Stimulated activated CD4-positive, alpha-beta T cell treated with anti-CD3 and anti-CD28 coated beads, Interleukin-4, amount 100 ng/mL, for 4 hours (primary cell): ENCODE data around the gene IFT57.
"Not testable (repeated sequence)": the region's sequence is repeated elsewhere in the genome, so short reads cannot be mapped to it uniquely, and the experiment has no call there.

ENCODE experiments used
- DNase-seq, 2 experiments: peaks; one replicate each; pipeline ENCODE4 v3.0.0-alpha.2; 2020

Gene IFT57, protein sequence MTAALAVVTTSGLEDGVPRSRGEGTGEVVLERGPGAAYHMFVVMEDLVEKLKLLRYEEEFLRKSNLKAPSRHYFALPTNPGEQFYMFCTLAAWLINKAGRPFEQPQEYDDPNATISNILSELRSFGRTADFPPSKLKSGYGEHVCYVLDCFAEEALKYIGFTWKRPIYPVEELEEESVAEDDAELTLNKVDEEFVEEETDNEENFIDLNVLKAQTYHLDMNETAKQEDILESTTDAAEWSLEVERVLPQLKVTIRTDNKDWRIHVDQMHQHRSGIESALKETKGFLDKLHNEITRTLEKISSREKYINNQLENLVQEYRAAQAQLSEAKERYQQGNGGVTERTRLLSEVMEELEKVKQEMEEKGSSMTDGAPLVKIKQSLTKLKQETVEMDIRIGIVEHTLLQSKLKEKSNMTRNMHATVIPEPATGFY

DNA sequence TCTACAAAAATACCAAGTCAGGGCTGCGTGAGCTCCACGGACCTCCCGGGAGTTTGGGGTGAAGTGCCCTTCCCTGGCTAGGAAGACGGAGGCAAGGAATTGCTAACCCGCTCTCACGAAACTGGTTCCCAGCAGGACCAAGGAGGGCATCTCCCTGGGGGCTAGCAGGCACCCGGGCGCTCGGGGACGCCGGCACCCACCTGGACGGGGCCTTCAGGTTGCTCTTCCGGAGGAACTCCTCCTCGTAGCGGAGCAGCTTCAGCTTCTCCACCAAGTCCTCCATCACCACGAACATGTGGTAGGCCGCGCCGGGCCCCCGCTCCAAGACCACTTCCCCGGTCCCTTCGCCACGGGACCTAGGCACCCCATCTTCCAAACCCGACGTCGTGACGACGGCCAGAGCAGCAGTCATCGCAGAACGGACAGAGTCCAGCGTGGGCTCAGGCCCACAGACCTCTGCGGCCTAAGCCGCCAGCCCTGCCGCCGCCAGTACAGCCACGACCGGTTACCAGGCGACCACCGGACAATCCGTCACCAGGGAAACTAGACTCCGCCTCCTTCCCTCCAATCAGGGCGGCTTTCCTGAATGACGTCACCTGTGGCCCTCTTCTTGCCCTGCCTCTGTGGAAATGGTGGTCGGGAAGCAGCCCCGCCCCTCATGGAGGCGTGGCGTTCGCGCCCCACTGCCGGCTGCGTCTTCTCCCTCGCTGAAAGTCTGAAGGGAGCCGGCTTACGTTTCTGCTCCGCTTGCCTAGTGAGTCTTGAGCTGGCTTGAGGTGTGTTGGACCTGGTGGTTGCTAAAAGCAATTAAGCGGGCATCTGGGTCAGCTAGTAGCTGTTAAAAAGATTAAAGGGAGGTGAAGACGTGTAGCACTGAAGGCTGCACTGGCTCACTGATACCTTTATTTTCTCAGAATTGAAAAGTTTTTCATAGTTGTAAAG, at the start of gene IFT57:
Gene IFT57, minus strand, starts transcription at position 514 of the 942 bp plus-strand sequence. Its CDS starts 102 bp downstream, at position 412.
- DNase-seq = peak; percentile 87 to 95

DNA sequence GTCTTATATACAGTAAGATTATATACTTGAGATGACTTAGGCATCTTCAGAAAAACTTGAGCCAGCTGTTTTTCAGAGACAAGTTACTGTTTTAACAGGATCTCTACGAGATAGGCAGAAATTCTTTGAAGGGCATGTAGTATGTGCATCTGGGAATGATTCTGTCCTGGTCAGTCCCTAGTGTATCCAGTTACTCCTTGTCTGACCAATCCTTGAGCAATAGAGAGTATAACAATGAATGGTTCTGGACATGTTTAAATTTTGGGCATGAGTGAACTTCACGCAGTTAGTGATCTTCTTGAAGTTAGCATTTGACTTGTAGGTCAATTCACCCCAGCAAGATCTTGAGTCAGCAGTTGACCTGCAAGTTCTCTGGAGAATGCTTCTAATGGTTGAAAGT, 49.4 kb upstream of the IFT57 start:
- no peak for DNase-seq

DNA sequence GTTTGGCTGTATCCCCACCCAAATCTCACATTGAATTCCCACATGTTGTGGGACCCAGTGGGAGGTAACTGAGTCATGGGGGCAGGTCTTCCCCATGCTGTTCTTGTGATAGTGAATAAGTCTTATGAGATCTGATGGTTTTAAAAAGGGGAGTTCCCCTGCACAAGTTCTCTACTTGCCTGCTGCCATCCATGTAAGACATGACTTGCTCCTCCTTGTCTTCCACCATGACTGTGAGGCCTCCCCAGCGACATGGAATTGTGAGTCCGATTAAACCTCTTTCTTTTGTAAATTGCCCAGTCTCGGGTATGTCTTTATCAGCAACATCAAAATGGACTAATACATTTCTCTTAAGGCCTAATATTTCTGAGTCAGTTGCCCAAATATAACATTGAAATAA, 46.0 kb upstream of the IFT57 start:
- not testable (repeated sequence) for DNase-seq

DNA sequence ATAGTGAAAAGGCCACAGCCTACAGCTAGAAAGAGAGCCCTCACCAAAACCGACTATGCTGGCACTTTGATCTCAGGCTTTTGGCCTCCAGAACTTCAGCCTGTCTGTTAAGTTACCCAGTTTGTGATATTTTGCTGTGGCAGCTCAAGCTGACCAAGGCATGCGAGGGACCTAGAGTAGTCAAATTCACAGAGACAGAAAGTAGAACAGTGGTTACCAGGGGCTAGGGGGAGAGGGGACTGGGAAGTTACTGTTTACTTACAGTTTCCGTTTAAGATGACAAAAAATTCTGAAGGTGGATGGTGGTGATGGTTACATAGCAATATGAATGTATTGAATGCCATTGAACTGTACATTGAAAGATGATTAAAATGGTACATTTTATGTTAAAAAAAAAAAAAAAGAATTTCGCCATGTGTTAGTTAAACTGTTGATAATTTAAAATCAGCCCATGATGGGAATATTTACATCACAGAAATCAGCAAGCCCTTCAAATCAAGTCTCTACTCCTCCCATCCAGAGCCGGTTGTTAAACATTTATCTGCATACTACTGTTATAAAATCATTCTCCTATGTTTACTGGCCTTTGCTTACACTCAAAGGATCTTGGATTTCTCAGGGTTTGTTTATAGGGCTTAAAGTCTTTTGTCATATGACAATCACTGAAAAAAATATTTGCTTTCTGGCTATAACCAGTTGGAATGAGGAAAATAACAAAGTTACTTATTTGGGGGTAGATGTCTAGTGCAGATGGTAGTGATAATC, 42.5 kb upstream of the IFT57 start:
- not testable (repeated sequence) for DNase-seq

DNA sequence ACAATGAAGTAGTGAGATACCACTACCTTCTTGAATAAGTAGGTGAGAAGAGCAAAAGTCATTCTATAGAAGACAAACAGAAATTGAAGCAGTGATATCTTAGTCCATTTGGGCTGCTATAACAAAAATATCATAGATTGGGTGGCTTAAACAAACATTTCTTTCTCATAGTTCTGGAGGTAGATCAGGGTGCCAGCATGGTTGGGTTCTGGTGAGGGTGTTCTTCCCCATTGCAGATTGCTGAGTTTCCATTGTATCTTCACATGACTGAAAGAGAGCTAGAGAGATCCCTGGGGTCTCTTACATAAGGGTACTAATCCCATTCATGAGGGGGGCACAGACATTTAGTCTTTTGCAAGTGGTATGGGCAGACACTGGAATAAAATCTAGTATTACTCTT, 32.9 kb upstream of the IFT57 start:
- DNase-seq = no peak

DNA sequence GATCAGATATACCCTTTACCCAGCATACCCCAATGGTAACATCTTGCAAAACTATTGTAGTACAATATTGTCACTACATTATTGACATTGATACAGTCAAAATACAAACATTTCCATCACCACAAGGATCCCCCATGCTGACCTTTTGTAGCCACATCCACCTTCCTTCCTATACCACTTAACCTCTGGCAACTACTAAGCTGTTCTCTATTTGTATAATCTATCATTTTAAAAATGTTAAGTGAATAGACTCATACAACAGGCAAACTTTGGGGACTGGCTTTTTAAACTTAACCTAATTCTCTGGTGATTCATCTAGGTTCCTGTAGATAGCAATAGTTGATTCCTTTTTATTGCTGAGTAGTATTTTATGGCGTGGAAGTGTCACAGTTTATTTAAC, 29.6 kb upstream of the IFT57 start:
- DNase-seq = no peak

DNA sequence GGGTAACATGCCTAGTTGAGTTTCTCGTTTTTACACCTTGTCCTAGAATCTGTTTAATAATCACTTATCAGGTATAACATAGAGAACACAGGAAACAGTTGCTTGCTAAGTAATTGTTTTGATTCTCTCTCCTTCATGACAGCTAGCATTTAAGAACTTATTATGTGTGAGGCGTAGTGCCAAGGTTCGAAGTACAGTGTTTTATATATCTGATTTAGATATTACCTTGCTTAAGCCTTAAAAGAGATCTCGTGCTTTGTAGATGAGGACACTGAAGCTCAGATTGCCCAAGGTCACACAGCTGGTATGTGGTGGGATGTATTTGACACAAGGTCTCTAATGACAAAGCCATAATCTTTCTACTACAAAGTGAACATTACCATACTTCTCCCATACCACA, 29.0 kb upstream of the IFT57 start:
- no peak for DNase-seq

DNA sequence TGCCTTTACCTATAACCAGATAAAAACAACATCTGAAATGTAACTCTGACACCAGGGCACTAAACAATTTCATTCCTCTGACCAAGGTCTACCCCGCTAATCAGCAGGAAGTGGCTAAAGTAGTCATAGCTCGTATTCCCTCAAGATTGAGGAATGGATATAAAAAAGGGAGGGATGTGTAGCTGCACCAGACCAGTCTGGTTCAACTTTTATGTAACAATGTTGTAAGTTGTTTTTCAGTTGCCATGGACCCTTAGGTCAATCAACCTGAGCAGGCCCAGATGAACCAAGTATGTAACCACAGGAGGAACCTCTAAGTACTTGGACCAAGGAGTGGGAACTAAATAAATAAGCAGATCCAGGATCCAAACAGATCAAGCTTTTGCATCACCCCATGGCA, 28.4 kb upstream of the IFT57 start:
- DNase-seq = no peak

DNA sequence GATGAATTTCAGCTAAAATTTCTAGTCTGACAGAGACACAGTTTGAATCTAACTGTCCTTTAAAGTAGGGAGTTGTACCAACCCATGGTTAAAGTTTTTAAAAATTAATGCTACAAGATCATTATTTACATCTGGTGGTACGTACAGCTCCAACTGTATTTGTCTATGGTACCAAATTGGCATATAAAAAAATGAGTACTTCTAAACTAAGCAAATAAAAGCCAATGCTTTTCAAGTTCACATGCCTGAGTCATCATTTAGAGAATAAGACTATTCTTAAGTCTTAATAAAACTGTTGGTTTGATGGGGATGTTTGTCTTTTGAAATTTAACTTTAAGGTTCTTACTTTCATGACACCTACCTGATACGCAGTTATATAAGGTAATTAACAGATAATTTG, 21.0 kb upstream of the IFT57 start:
- no peak for DNase-seq

DNA sequence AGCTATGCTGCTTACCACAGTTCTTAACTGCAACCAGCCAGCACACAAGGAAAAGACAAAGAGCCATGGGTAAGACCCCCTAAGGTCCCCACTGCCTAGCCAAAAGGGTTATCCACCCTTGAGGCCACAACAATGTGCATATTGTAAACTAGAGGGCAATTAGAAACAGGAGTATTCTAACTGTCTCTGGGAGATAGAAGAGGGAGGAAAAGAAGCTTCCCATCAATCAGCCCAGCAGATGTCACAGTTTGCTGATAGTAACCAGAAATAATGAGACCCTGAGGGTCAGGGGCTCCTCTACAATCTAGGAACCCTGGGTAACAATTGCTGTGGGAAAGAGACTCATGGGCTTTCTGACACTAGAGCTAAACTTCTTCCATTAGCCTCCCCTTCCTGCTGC, 20.6 kb upstream of the IFT57 start:
- no peak for DNase-seq

DNA sequence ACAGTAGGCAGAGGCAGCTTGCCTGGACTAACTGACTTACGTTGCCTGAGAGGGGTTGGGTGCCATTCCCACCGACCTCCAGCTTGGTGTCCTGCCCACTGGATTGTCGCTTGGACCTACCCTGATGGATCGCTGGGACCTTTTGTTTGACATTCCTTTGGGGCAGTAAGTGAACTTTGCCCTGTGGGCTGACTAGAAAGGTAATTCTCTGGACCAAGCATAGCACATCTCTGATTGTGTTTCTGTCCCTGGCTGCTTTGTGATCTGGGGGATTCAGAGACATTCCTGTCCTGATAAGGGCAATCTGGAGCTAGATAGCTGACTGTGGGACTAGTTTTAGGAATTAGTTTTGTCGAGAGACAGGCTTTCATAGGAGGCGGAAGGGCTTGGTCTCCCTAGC, 19.5 kb upstream of the IFT57 start:
- DNase-seq = no peak

DNA sequence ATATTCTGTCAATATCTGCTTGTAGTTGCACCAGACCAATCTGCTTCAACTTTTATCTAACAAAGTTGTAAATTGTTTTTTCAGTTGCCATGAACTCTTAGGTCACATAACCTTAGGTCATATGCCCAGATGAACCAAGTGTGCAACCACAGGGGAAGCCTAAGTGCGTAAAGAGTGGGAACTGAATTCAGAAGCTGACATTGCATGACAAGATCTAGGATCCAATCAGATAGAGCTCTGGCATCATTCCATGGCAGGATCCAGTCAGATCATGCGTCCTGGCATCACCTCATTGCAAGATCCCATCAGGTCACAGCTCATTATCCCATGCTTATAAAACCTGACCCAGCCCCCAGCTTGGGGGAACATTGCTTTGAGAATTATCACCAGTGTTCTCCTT, 18.9 kb upstream of the IFT57 start:
- DNase-seq = no peak

DNA sequence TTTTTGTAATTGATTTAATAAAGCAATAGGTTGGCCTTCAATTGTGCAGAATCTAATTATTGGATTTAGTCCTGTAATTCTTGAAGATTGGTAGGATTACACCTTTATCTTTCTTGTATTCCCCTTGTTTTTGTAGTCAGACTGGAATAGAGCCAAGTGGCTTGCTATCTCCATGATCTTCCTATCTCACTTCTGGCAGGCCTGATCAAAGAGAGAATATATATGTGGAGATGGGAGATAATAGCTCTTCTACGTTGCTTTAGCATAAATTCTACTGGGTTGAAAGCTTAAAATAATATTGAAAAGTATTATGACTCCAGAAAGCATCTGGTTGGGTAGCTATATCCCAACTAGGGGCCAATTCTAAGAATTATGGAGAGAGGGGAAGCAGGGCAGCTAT, 16.9 kb upstream of the IFT57 start:
- no peak for DNase-seq

DNA sequence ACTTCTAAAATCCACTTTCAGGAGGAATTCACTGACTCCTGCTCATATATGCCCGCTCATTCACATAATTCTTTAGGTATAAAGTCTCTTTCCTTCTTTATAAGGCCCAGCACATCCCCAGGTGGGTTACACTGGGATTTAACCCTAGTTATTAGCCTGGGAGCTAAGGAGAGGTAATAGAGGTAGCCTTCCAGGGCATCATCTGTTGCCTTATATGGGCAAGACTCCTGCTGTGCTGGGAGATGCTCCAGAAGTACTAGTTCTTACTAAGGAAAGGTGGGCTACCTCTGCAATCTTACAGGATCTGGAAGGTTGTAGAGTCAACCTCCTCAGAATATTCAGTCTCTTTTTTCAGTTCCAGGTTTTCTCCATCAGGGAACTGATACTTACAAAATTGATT, 13.1 kb upstream of the IFT57 start:
- no peak for DNase-seq

DNA sequence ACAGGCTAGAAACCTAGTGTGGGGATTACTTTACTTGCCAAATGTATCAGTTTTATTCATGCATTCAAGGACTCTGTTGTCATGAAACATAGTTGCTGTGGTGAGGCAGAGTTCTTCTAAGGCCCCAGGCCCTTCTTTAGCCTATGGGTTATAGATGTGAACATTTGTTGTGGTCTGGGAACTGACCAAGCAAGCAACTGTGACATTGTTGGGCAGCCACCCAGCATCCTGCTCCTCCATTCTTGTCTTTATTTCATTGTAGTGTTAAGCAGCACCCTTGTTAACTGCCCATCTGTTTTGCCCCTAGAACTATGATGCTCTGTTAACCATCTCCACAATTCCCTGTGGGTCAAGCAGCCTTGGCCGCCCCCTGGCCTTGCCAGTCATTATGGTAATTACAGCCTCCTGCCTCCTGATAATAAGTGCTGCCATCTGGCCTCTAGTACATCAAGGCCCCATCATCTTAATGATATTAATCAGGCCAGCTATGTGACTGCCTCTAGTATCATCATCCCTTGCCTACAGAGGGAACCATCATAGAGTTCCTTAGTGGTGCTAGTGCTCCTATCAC, 12.2 kb upstream of the IFT57 start:
- DNase-seq = no peak

DNA sequence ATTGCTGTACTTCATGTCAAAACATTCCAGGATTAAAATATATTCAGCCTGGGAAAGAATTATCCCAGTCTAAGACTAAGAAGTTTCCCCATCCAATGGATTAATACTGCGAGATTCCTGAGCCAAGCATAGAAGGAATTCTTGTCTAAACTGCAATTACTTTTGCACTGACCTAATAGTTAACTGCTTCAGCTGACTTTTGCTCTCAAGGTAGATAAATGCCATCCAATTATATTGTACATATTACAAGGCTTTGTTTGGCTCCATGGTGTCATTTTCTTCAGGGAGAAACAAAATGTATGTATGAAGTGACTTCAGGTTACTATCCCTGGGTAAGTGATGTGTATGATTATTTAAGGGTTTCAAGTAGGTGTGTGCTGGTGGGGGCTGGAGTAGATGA, 6.1 kb upstream of the IFT57 start:
- no peak for DNase-seq

DNA sequence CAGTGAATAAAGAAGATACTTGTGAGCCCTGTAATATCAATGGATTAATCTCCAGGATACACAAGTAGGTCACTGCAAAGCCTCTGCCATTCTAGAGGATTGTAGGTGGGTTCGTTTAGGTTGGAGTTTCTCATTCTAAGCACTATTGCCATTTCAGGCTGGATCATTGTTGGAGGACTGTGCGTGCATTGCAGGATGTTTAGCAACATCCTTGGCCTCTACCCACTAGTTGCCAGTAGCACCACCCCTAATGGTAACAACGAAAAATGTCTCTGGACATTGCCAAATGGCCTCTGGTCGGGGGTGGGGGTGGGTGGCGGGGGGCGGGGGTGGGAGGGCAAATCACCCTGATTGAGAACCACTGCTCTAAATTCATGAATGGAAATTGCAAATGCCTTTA, 4.9 kb upstream of the IFT57 start:
- DNase-seq = no peak

DNA sequence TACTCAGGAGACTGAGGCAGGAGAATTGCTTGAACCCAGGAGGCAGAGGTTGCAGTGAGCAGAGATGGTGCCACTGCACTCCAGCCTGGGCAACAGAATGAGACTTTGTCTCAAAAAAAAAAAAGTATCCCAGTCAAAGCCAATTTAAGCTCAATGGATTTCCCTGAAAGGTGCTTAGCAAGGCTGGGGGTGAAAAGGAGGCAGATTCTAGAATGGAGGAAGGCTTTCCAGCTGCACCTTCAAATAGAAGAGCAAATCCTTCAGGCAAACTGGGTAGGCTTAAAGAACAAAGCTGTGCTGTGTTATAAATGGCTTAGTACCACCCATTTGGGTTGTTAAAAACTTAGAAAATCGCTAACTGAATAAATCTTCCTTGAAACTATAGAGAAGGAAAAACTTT, 3.0 kb upstream of the IFT57 start:
- no peak for DNase-seq

DNA sequence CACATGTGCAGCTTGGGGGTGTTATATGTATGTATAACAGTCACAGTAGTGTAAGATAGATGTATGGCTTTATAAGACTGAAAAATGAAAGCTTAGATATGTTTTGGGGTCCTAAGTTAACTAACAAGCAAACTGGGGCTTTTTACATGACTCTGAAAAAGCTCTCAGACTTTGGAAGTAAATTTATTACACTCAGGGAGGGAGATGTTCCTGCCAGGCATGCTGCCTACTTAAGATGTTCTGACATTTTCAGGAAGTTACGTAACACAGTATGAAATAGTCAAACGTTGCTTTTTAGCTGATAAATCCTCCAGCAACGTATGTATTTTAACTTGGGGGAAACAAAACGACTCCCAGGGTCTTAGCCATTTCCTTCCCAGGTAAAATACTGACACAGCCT, 1.7 kb upstream of the IFT57 start:
- DNase-seq = no peak

DNA sequence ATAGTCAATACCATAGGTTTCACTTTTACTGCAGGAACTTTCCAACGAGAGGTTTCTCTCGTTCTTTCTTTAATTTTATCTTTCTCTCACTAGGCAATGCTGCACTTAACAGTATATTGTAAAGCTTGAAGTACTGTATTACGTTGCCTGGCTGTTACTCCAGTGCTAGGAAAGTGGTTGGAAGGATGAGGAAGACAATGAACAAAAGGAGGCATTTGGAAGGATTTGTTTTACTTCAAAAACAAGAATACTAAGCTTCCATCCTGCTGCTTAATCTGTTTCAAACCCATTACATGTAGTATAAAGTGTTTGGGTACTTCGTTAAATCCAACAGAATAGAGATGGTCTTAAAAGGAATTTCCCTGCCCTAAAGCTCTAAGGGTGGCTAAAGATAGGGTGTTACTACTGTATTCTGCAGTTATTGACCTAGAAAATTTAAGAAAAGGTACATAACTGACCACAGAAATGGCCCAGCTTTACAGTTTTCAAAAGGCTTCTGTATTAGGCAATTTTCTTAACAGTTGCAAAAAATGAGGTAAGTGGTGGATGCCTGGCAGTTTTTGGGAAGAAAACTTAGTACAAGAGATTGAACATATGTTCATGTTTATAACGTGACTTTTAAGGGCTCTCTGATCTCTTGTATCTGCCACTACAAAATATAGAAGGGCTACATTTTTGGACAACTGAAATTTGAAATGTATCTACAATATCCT, 785 bp upstream of the IFT57 start:
- no peak for DNase-seq

DNA sequence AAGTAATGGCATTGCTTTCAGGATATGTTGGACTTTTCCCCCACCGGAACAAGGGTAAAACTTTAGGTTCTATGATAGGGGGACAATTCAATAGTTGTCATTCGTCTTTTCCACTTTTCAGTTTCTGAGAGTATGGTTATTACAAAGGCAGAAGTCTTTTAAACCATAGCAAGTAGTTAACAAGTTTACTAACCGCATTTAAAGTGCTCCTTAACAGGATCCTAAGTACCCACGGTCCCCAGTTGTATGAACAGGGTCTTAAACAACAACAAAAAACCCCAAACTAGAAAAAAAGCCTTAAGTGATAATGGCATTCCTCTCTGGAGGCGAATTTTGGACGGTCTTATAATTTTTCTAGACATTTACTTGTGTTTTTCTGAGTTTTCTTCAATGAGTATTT, 831 bp downstream of the IFT57 start:
- DNase-seq = no peak

DNA sequence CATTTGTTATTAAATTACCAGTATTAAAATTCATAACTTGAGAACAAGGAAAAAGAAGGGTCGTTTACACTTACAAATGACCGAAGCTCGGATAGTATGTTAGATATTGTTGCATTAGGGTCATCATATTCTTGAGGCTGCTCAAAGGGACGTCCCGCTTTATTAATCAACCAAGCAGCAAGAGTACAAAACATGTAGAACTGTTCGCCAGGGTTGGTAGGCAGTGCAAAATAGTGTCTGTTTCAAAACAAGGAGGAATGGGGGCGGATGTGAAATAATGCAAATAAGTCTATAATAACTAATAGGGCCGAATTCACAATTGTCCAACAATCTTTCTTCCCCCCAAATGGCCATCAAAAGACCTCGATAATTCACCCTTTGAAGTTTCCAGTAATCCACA, 2.9 kb downstream of the IFT57 start:
- no peak for DNase-seq
